VCaP (cell line): ENCODE measurements around the gene HCFC1.
"Not testable (repeated sequence)": the region's sequence is repeated elsewhere in the genome, so short reads cannot be mapped to it uniquely, and the experiment has no call there.

Experiments
- H3K27ac ChIP-seq: fragments of 450-650 bp; 2 replicates; pipeline ENCODE4 v1.5.1; 2017
- TF ChIP-seq, protein P1 (sequence below): fragments of 450-650 bp; conservative IDR thresholded peaks from 2 replicates; pipeline ENCODE4 v1.5.1; 2017; ENCODE audit warnings: mild to moderate bottlenecking, moderate library complexity

HCFC1 gene

DNA sequence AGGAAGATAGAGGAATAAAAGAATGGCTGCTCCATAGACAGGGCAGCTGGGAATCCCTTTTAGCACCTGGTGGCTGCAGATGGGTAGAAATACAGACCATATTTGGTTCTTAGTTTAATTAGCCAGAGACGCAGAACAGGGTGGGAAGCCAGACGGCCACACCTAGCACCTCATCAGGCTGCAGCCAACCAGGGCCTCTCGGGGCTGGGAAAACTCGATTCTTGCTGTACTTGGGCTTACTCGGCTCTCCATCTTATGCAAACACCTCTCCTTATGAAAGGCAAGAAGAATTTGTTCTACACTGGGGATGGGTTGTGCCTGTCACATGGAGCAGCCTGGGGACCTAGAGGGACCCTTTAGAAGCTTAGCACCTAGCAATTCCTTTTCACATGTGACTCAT lies 28.4 kb upstream of the HCFC1 start:
- TF ChIP-seq, protein P1, sequence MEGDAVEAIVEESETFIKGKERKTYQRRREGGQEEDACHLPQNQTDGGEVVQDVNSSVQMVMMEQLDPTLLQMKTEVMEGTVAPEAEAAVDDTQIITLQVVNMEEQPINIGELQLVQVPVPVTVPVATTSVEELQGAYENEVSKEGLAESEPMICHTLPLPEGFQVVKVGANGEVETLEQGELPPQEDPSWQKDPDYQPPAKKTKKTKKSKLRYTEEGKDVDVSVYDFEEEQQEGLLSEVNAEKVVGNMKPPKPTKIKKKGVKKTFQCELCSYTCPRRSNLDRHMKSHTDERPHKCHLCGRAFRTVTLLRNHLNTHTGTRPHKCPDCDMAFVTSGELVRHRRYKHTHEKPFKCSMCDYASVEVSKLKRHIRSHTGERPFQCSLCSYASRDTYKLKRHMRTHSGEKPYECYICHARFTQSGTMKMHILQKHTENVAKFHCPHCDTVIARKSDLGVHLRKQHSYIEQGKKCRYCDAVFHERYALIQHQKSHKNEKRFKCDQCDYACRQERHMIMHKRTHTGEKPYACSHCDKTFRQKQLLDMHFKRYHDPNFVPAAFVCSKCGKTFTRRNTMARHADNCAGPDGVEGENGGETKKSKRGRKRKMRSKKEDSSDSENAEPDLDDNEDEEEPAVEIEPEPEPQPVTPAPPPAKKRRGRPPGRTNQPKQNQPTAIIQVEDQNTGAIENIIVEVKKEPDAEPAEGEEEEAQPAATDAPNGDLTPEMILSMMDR, result no peak
- H3K27ac ChIP-seq, result peak overlapping the region; percentile 54

DNA sequence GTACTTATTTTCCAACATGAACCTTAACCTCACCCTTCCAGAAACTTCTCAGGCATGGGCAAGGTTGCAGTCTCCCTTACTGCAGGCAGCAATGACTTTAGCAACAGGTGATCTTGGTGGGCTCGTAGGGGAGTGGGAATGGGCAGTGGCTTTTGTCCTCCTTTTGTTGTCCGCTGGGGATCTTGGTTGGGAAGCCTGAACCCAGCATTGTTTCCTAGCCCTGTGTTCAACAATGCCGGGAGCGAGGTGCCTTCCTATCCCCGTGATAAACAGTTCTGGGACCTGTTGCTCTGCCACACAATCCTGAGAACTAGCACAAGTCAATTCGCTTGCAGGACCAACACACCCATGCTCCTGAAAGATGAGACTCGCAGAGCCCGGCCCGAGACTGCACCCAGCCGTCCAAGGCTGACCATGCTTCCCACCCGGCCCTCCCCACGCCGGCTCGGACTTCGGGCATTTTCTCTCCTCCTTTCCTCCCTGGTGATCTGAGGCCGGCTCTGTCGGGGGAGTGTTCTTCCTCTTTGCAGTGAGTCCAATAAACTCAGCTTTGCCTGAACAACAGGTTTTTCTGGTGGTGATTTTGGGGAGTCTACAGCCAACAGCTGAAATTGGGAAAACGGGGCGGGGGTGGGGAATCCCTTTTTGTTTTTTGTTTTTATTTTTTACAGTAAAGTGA lies 27.9 kb upstream of the HCFC1 start:
- peak overlapping the region; percentile 54 for H3K27ac ChIP-seq
- TF ChIP-seq, protein P1, result no peak

DNA sequence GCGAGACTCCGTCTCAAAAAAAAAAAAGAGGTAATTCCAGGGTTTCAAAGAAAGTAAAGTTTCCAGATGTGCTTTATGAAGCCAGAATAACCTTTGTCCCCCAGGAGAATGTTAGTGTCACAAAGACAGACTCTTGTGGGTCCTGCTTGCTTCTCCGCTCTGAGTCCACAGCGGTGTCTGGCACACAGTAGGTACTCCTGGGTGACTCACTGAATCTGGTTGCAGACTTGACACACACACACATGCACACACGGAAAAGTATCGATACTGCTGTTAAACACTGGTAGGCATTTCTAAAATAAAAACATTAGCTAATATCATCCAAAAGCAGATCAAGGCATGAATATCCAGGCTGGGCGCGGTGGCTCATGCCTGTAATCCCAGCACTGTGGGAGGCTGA lies 23.9 kb upstream of the HCFC1 start:
- TF ChIP-seq, protein P1, result no peak
- no peak overlapping the region for H3K27ac ChIP-seq

DNA sequence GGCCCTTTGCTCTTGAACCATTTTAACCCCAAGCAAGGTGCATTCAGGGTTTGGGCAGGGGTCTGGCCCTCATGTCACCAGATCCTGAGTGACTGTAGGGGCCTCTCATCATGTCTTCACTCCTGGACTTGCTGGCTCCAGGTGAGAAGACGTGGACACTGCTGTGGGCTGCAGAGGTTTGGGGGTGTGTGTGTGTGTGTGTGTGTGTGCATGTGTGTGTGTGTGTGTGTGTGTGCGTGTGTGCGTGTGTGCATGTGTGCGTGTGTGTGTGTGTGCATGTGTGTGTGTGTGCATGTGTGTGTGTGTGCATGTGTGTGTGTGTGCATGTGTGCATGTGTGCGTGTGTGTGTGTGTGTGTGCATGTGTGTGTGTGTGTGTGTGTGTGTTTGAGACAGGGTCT lies 22.8 kb upstream of the HCFC1 start:
- not testable (repeated sequence) for H3K27ac ChIP-seq

DNA sequence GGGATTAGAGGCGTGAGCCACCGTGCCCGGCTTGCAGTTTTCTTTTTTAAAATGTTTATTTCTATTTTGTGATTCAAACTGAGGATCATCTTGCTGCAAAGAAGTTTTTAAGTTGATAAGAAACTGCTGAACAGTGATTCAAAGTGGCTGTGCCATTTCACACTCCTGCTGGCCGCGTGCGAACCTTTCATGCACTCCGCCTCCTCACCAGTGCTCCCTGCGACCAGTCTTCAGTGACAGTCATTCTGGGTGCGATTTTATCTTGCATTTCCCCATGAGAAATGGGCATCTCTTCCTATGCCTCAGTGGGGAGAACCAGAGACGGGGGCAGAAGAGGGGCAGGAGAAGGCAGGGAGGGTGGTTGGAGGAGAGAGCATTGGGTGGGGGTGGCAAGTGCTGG lies 22.4 kb upstream of the HCFC1 start:
- H3K27ac ChIP-seq, result no peak overlapping the region
- TF ChIP-seq, protein P1, result no peak

DNA sequence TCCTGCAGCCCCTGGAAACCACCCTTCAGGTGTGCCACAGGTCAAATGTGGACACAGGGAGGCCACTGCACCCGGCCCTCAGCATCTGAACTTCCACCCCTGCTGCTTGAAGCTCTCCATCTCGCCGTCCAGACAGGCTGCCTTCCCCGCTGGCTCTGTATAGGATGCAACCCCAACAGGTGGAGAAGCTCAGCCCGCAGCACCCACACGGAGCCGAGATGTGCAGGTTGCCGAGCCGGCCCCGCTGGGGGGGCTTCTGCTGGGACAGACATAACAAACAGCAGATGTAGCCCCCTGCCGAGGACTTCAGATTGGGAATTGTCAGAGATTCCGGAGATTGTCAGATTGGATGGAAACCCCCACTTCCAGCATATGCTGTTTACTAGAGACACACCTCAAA lies 21.5 kb upstream of the HCFC1 start:
- TF ChIP-seq, protein P1, result no peak
- H3K27ac ChIP-seq, result no peak overlapping the region

DNA sequence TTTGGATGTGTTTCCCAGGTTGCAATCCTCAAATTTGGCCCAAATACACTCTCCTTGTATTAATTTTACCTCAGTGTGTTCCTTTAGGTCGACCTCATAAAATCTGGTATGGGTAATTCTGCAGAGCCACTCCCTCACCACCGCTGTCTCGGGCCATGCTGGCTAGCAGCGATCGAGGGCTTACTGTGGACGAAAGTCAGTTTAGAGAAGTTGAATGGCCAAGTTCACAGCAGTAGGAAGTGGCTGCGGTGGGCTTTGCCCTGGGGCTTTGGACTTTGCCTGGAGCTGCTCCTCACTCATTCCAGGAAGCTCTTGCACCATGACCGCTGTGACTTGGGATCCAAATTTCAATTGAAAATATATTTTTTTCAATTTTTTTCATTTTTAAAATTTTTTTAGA lies 20.6 kb upstream of the HCFC1 start:
- TF ChIP-seq, protein P1, result no peak
- no peak overlapping the region for H3K27ac ChIP-seq

DNA sequence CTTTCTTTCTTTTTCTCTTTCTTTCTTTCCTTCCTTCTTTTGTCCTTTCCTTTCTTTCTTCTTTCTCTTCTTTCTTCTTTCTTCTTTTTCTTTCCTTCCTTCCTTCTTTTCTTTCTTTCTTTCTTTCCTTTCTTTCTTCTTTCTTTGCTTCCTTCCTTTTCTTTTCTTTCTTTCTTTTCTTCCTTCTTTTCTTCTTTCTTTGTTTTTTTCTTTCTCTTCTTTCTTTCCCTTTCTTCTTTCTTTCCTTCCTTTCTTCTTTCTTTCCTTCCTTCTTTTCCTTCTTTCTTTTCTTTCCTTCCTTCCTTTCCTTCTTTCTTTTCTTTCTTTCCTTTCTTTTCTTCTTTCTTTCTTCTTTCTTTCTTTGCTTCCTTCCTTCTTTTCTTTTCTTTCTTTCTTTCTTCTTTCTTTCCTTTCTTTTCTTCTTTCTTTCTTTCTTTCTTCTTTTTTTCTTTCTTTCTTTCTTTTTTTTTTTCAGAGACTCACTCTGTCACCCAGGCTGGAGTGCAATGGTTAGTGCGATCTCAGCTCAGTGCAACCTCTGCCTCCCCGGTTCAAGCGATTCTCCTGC lies 19.5 kb upstream of the HCFC1 start:
- TF ChIP-seq, protein P1, result no peak
- H3K27ac ChIP-seq, result no peak overlapping the region
